Occipital lobe (tissue), 3 donors: ENCODE data around the gene SLC22A7. TPM values are rescaled to one million over a fixed set of nuclear protein-coding genes. Genes with fewer than 3 reads are reported as not detected.
"Not testable (repeated sequence)": the region's sequence is repeated elsewhere in the genome, so short reads cannot be mapped to it uniquely, and the experiment has no call there.

ENCODE experiments used
- DNase-seq: peaks from one replicate; lab custom pipeline; 2025; lab: John Stamatoyannopoulos, UW
- small RNA-seq: library from RNA; depleted of rRNA; stranded (forward); fragments of <200 nt; gene quantifications from one replicate; pipeline ENCODE3, GENCODE V24; 2014
- total RNA-seq: library from RNA; depleted of rRNA; stranded (reverse); fragments of >200 nt; gene quantifications from one replicate; pipeline ENCODE4 v1.2.3, GENCODE V29; 2014

Gene SLC22A7
- total RNA-seq, 1 donor from 2014 or later, result 0.31 TPM

- DNase-seq, result no peak
Measured at GRCh38 chr6:43334466-43335095, 36.5 kb downstream of the SLC22A7 start.

- DNase-seq, result no peak
Measured at GRCh38 chr6:43335469-43335868, 37.4 kb downstream of the SLC22A7 start.

- DNase-seq, result no peak
Measured at GRCh38 chr6:43336382-43336781, 38.3 kb downstream of the SLC22A7 start.

GRCh38 chr6:43338243-43338642 is 40.2 kb downstream of the SLC22A7 start:
- DNase-seq, result no peak

- no peak for DNase-seq
Measured at GRCh38 chr6:43339168-43339567, 41.1 kb downstream of the SLC22A7 start.

GRCh38 chr6:43346243-43346642 is 48.2 kb downstream of the SLC22A7 start:
- not testable (repeated sequence) for DNase-seq

GRCh38 chr6:43347021-43347420 is 49.0 kb downstream of the SLC22A7 start:
- no peak for DNase-seq

- DNase-seq, result no peak
Measured at GRCh38 chr6:43347444-43347843, 49.4 kb downstream of the SLC22A7 start.

GRCh38 chr6:43351951-43352350 is 53.9 kb downstream of the SLC22A7 start:
- DNase-seq, result not testable (repeated sequence)

Small RNA genes within 50 kb of the gene (small RNA-seq; reads per million reads assigned to genes)
- not detected for gene RPL12P47

Other genes starting within 250 kb of the SLC22A7 start
- 12.8 TPM for gene CUL7, start 244.4 kb upstream of the SLC22A7 start, total RNA-seq
- gene MRPL2, start 238.8 kb upstream of the SLC22A7 start, total RNA-seq, result 8.9 TPM
- gene KLC4, start 238.6 kb upstream of the SLC22A7 start, total RNA-seq, result 20.7 TPM
- 26.0 TPM for gene PTK7, start 221.9 kb upstream of the SLC22A7 start, total RNA-seq
- 11.9 TPM for gene SRF, start 127.0 kb upstream of the SLC22A7 start, total RNA-seq
- 23.9 TPM for gene CUL9, start 116.1 kb upstream of the SLC22A7 start, total RNA-seq
- 16.1 TPM for gene DNPH1, start 68.8 kb upstream of the SLC22A7 start, total RNA-seq
- 13.1 TPM for gene TTBK1, start 54.8 kb upstream of the SLC22A7 start, total RNA-seq
- 3.9 TPM for gene CRIP3, start 10.6 kb downstream of the SLC22A7 start, total RNA-seq
- 12.9 TPM for gene ZNF318, start 71.4 kb downstream of the SLC22A7 start, total RNA-seq
- gene ABCC10, start 129.3 kb downstream of the SLC22A7 start, total RNA-seq, result 22.0 TPM
- 7.3 TPM for gene DLK2, start 157.3 kb downstream of the SLC22A7 start, total RNA-seq
- gene TJAP1, start 179.3 kb downstream of the SLC22A7 start, total RNA-seq, result 5.0 TPM
- gene LRRC73, start 212.1 kb downstream of the SLC22A7 start, total RNA-seq, result 2.7 TPM
- 71.4 TPM for gene YIPF3, start 218.7 kb downstream of the SLC22A7 start, total RNA-seq
- 22.0 TPM for gene POLR1C, start 218.8 kb downstream of the SLC22A7 start, total RNA-seq